Frontal cortex (tissue), 4 donors: ENCODE data around the gene ARL16. TPM values are rescaled to one million over a fixed set of nuclear protein-coding genes. Genes with fewer than 3 reads are reported as not detected.
A peak's percentile ranks its signal among the peaks of the same experiment; 100 is the strongest.

Source experiments
- DNase-seq, 2 donors: peaks; one replicate each; pipeline ENCODE4 v3.0.0; 2012; ENCODE audit warnings: low spot score in 2 of 2
- FAIRE-seq: peaks from 2 replicates; lab custom pipeline; 2012; peaks lifted over from hg19 to GRCh38; lab: Jason Lieb, UNC
- total RNA-seq: library from RNA; depleted of rRNA; stranded (reverse); fragments of >200 nt; gene quantifications from one replicate; pipeline ENCODE4 v1.2.3, GENCODE V29; 2014
- donor health status: control.
- donor health status: control.
- donor health status: control.

The ARL16 gene
- total RNA-seq, result 40.4 TPM

DNA sequence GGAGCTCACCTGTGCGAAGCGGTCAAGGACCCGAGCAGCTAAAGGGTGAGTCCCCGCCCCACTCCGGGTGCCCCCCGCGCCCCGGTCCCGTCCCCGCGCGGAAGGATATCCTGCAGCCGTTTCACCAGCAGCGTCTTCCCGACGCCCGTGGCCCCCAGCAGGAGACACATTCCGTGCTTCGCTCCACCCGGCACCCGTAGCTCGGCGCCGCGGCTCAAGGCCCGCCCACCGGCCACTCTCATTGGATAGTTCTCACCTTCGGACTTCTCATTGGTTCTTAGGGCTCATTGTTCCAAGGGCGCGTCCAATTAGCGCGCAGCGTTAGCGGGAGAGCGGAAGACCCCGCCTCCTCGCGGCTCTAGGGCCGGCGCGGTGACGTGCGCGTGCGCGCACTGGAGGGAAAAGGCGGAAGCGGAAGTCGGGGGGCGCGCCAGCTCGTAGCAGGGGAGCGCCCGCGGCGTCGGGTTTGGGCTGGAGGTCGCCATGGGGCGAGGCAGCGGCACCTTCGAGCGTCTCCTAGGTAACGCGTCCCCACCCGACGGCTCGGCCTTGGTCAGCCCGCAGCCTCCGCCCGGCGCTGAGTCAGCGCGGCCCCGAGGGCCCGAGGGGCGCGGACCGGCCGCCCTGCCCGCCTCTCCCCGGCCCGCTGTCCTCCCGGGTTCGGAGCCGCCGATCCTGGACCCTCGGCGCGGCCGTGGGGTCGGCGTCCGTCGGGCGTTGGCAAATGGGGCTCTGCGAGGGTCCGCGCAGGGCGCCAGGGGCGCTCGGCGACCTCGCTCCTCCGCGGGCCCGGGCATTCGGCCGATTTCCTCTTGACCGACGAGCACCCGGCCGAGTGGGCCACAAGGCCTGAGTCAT, at the start of gene ARL16, which contains the start of gene HGS:
Gene ARL16, minus strand, starts transcription at position 214 of the 858 bp plus-strand sequence. Its CDS starts 44 bp downstream, at position 170.
Gene HGS, plus strand, starts transcription at position 428 of the 858 bp plus-strand sequence. Its CDS starts 56 bp downstream, at position 484.
- DNase-seq (peak; percentile 100), FAIRE-seq (peak; percentile 83)

DNA sequence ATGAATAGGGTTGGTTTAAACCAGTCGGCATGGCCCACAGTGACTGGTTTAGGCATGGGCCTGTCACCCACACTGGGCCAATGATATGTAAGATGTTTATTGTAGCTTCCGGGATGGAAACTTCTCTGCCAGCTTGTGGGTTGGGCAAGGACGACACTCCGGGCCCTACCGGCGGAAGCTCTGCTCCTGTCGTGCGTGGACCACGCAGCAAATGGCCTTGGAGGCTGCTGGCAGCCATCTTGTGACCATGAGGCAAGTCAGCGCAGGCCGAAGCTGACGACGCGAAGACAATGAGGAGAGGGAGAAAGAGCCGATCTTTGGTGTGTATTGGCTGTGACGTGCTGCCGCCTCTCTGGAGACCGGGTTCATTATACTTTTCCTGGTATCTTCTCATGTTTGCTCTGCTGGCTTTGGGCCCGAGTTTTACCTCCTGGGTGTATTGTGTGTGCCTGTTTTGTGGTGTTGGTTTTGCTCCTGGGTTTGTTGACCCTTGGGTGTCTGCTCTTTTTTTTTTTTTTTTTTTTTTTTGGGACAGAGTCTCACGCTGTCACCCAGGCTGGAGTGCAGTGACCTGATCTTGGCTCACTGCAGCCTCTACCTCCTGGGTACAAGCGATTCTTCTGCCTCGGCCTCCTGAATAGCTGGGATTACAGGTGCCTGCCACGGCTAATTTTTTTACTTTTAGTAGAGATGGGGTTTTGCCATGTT, 43.9 kb upstream of the ARL16 start:
- DNase-seq (no peak), FAIRE-seq (no peak)

DNA sequence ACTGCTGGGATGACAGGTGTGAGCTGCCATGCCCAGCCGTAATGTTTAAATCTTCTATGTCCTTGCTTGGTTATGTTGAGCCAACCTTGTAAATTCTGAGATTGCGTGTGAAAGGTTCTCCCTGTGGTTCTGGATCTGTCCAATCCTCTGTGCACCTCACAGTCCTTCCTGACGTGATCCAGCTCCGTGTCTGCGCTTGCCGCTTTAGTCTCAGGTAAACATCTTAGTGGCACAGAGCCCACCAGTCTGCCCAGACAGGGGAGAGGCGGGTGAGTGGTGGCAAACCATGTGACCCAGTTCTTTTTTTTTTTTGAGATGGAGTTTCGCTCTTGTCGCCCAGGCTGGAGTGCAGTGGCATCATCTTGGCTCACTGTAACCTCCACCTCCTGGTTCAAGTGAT, 42.4 kb upstream of the ARL16 start:
- DNase-seq (no peak), FAIRE-seq (no peak)

DNA sequence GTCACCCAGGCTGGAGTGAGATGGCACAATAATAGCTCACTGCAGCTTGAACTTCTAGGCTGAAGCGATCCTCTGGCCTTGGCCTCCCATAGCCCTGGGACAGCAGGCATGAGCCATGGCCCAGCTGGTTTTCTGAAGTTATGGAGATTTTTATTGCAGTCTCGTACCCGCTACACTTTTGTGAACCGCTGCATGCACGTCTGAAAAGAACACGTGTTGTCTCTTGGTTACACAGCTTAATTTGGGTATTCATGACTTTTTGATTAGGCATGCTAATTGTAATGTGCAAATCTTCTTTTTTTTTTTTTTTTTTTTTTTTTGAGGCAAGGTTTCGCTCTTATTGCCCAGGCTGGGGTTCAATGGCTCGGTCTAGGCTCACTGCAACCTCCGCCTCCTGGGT, 41.8 kb upstream of the ARL16 start:
- FAIRE-seq, result no peak
- DNase-seq, result no peak

DNA sequence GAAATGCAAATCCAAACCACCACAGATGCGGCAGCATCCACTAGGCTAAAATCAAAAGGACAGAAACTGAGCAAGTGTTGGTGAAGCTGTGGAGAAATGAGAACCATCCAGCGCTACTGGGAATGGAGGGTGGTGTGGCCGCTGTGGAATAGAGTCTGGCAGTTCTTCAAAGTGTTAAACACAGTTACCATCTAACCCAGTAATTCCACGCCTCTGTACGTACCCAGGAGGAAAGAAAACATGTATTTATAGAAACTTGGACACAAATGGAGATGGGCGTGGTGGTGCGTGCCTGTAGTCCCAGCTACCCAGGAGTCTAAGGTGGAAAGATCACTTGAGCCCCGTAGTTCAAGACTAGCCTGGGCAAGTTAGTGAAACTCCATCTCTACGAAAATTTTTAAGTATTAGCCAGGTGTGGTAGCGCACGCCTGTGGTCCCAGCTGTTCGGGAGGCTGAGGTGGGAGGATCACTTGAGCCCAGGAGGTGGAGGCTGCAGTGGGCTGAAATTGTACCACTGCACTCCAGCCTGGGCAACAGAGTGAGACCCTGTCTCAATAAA, 40.1 kb upstream of the ARL16 start:
- FAIRE-seq (no peak), DNase-seq (no peak)

DNA sequence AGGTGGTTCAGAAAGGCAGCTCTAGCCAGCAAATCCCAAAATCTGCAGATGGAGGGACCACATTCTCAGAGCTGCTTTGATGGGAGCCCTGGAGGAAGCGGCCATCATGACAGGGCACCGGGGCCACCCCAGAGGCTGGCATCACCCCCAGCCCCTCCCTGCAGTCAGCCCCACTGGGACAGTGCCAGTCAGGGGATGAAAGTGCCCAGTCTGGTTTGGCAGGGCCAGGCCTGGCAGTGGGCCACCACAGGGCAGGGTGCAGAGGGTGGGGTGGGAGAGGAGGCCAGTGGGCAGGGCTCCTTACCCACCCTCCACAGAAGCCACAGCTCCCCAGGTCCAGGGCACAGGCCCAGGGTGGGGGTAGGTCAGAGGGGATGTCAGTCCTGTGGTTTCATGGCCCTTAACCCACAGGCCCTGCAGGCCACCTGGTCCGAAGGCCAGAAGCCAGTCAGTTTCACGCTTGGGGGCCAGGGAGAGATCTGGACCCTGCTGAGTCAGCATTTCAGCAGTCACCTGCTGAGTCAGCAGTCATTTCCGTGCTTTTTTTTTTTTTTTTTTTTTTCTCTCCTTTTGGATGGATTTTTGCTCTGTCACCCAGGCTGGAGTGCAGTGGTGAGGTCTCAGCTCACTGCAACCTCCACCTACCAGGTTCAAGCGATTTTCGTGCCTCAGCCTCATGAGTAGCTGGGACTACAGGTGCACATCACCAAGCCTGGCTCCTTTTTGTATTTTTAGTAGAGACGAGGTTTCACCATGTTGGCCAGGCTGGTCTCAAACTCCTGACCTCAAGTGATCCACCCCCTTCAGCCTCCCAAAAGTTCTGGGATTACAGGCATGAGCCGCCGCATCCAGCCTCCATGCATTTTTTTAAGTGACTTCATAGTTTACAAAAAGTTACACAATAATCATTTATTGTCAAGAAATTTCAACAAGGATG, 38.9 kb upstream of the ARL16 start:
- DNase-seq (no peak), FAIRE-seq (no peak)

- DNase-seq (no peak), FAIRE-seq (no peak)
Observed at GRCh38 chr17:81720267-81721071, 36.9 kb upstream of the ARL16 start.

DNA sequence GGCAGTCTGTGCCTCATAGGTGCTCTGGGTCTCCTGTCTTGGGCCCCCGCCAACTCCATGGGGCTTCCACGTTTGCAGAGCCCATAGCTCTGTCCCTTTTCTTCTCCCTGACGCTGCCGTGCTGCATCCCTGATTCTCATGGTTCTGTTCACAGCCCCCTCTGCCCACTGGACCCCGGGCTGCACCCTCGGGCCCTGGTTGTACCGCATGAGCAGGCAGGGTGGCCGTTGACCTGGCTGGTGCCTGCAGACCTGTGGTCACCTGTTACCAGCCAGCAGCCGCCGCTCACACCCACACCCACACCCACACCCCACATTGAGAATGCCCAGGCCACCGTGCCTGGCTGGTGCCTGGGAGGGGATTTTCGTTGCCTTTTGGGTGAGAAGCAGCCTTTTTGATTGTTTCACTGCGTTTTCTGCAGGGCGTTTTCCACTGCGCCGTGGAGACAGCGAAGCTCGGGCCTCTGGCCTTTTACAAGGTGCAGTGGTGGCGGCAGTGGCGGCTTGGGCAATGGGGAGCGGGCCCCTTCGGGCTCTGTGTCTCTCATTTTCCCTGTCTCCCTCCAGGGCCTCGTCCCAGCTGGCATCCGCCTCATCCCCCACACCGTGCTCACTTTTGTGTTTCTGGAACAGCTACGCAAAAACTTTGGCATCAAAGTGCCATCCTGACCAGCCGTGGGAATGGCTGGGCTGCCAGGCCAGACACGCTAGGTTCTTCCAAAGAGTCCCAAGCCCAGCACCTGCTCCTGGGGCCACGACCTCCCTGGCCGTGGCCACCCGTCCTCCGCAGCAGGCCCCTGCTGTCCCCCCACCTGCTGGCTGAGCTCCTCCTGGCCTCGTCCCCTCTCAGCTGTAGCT, 36.0 kb upstream of the ARL16 start:
- FAIRE-seq (no peak), DNase-seq (no peak)

- no peak for FAIRE-seq
- DNase-seq, result no peak
Observed at GRCh38 chr17:81717766-81718089, 34.1 kb upstream of the ARL16 start.

- FAIRE-seq (no peak), DNase-seq (no peak)
Observed at GRCh38 chr17:81717049-81717765, 33.6 kb upstream of the ARL16 start.

GRCh38 chr17:81716674-81716996, 33.0 kb upstream of the ARL16 start:
- FAIRE-seq, result no peak

DNA sequence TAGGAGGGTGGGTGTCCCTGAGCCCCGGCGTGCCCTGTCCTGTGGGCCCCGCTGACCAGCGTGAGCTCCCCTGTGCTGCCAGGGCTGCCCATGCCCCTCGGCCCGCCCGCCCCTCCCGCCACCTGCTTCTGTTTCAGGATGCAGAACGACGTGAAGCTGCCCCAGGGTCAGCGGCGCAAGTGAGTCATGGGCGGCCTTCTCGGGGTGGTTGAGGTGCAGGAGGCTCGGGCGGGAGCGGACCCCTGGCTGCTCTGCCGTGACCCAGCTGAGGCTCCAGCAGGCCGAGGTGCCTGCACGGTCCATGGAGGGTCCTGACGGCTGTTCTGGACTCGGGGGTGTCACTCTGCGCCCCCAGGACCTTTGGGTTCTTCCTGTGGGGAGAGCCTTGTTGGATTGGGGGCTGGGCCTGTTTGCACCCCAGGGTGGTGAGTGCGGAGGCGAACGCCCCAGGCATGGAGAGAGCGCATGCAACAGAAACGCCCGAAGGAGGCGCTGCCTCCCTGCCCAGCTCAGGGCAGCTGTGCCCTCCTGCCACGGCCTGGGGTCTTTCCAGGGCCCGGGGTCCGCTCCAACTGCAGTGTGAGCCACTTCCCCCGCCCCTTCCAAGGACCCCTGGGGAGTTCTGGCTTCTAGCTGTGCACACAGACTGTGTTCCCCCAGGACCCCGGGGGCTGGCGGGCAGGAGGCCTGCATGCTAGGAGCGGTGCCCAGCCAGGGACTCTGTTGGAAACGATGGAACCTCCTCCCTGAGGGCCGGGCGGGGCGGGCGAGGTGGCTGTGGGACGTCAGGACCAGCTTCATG, 32.5 kb upstream of the ARL16 start:
- no peak for FAIRE-seq

More at GRCh38 chr17:81716674-81716996, 33.0 kb upstream of the ARL16 start:
- no peak for DNase-seq

DNA sequence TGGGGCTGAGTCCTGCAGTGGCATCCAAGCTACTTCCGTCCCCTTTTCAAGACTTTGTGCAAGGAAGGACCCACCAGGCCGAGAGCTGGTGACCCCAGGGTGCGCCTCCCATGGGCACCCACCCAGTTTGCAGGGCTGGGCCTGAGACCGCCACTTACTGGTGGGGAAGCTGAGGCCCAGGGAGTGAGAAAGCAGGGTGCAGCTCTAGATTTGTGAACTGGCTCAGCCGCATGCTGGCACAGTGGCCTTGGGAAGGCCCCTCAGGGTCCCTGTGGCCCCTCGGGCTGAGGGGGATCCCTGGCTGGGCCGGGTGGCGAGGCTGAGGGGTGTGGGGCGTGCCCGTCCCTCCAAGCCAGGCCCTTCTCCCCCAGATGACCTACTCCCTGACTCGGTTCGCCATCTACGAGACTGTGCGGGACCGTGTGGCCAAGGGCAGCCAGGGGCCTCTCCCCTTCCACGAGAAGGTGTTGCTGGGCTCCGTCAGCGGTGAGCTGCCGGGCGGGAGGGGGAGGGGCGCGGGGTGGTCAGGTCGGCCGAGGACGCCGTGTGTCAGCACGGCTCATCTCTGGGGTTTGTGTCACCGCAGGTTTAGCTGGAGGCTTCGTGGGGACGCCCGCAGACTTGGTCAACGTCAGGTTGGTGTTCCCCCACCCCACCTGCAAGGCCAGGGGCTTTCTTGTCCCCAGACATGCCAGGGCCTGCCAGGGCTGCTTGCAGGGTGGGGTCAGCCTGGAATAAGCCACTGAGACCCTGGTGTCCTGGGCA, 31.7 kb upstream of the ARL16 start:
- FAIRE-seq, result no peak
- DNase-seq, result no peak

More for the DNA sequence above, 32.5 kb upstream of the ARL16 start:
- no peak for DNase-seq

DNA sequence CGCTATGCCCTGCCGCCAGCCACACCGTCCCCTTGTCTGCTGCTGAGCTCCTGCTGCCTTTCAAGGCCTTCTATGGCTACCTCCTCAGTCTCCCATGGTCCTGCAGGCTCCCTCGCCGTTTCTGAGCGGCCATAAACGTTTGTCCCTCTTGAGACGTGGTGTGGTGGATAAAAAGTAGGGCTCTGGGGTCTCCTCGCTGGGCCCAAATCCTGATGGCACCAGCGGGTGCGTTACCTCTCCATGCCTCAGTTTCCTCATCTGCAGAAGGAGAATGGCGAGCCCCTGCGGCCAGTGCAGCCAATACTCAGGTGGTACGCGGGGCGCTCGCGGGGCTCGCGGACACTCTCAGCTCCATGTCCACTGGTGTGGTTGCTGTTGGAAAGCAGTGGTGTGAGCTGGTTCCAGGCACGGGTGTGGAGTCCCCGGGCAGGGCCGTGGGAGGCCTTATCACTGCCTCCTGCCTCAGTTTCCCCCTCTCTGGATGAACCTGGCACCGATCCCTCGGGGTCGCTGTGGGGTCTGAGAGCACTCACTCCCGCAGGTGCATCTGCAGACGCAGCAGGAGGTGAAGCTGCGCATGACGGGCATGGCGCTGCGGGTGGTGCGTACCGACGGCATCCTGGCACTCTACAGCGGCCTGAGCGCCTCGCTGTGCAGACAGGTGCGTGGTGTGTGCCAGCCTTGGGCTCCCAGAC, 31.0 kb upstream of the ARL16 start:
- no peak for FAIRE-seq

More for the DNA sequence above, 31.0 kb upstream of the ARL16 start:
- no peak for DNase-seq
